ENCODE results near the gene NCAPD3.
"Not testable (repeated sequence)": the region's sequence is repeated elsewhere in the genome, so short reads cannot be mapped to it uniquely, and the experiment has no call there.

NCAPD3 gene

GRCh38 chr11:134260503-134260902 lies 36.7 kb upstream of the NCAPD3 start:
- Histone ChIP-seq H3K9me3 (ENCODE audit: control insufficient read depth, insufficient read depth, low read length) (no peaks in the 10 kb centered on the region), H3K27me3 (ENCODE audit: control insufficient read depth, low read length) (no peaks in the 10 kb centered on the region), H3K79me2 (ENCODE audit: control insufficient read depth, low read length) (no peaks in the 10 kb centered on the region), H3K27ac (ENCODE audit: low read depth, low read length) (no peak overlapping the region), H3K4me2 (ENCODE audit: low read length) (no peak overlapping the region), H4K20me1 (ENCODE audit: control insufficient read depth, insufficient read depth, low read depth, low read length) (0 out of 2 replicates have a peak, but pooled peaks cover 3% of the 10 kb centered on the region), H3K4me3 (ENCODE audit: low read length) (no peak overlapping the region), H3K9me2 (replicated peaks; ENCODE audit: control insufficient read depth, low read length) (no peaks in the 10 kb centered on the region), H3K4me1 (ENCODE audit: control insufficient read depth, low read length) (peaks cover 6% of the 10 kb centered on the region), H3K36me3 (ENCODE audit: control insufficient read depth, low read length) (peaks cover 21% of the 10 kb centered on the region), H3F3A (ENCODE audit: control insufficient read depth, insufficient read depth) (no peaks in the 10 kb centered on the region)
- TF ChIP-seq EZH2phosphoT487 (IDR thresholded peaks at IDR 0.05; ENCODE audit: borderline replicate concordance, low read length), result no peak

GRCh38 chr11:134258577-134258976 lies 34.8 kb upstream of the NCAPD3 start:
- Histone ChIP-seq H3K79me2 (ENCODE audit: control insufficient read depth, low read length) (peaks cover 9% of the 10 kb centered on the region), H3K27ac (ENCODE audit: low read depth, low read length) (no peak overlapping the region), H3K9me2 (replicated peaks; ENCODE audit: control insufficient read depth, low read length) (no peaks in the 10 kb centered on the region), H3K9me3 (ENCODE audit: control insufficient read depth, insufficient read depth, low read length) (no peaks in the 10 kb centered on the region), H3K4me2 (ENCODE audit: low read length) (no peak overlapping the region), H3K4me3 (ENCODE audit: low read length) (no peak overlapping the region), H3F3A (ENCODE audit: control insufficient read depth, insufficient read depth) (no peaks in the 10 kb centered on the region), H3K4me1 (ENCODE audit: control insufficient read depth, low read length) (peaks cover 15% of the 10 kb centered on the region), H4K20me1 (ENCODE audit: control insufficient read depth, insufficient read depth, low read depth, low read length) (peaks cover 3% of the 10 kb centered on the region; the same call in 1 of the 2 replicates), H3K27me3 (ENCODE audit: control insufficient read depth, low read length) (no peaks in the 10 kb centered on the region), H3K36me3 (ENCODE audit: control insufficient read depth, low read length) (peaks cover 21% of the 10 kb centered on the region)
- TF ChIP-seq EZH2phosphoT487 (IDR thresholded peaks at IDR 0.05; ENCODE audit: borderline replicate concordance, low read length) (no peak), CTCF (IDR thresholded peaks at IDR 0.05; ENCODE audit: low read depth, low read length, poor library complexity, severe bottlenecking) (no peak)

DNA sequence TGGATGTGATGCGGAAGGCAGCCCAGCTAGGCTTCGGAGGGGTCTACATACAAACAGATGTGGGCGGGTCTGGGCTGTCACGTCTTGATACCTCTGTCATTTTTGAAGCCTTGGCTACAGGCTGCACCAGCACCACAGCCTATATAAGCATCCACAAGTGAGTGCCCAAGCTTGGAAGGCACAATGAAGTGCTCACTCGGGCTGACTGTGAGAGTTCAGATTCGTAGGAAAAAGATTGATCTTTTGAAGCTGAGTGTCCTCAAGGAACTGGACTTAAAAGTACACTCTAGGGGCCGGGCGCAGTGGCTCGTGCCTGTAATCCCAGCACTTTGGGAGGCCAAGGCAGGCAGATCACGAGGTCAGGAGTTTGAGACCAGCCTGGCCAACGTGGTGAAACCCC lies 33.3 kb upstream of the NCAPD3 start:
- Histone ChIP-seq H3K79me2 (ENCODE audit: control insufficient read depth, low read length) (peaks cover 14% of the 10 kb centered on the region), H3K4me1 (ENCODE audit: control insufficient read depth, low read length) (peaks cover 20% of the 10 kb centered on the region), H3K4me2 (ENCODE audit: low read length) (no peak overlapping the region), H4K20me1 (ENCODE audit: control insufficient read depth, insufficient read depth, low read depth, low read length) (peaks cover 3% of the 10 kb centered on the region; the same call in 1 of the 2 replicates), H3K27ac (ENCODE audit: low read depth, low read length) (no peak overlapping the region), H3K9me2 (replicated peaks; ENCODE audit: control insufficient read depth, low read length) (no peaks in the 10 kb centered on the region), H3K9me3 (ENCODE audit: control insufficient read depth, insufficient read depth, low read length) (no peaks in the 10 kb centered on the region), H3K27me3 (ENCODE audit: control insufficient read depth, low read length) (no peaks in the 10 kb centered on the region), H3K4me3 (ENCODE audit: low read length) (no peak overlapping the region), H3F3A (ENCODE audit: control insufficient read depth, insufficient read depth) (no peaks in the 10 kb centered on the region), H3K36me3 (ENCODE audit: control insufficient read depth, low read length) (peaks cover 20% of the 10 kb centered on the region)
- TF ChIP-seq CTCF (IDR thresholded peaks at IDR 0.05; ENCODE audit: low read depth, low read length, poor library complexity, severe bottlenecking) (no peak), EZH2phosphoT487 (IDR thresholded peaks at IDR 0.05; ENCODE audit: borderline replicate concordance, low read length) (no peak)

DNA sequence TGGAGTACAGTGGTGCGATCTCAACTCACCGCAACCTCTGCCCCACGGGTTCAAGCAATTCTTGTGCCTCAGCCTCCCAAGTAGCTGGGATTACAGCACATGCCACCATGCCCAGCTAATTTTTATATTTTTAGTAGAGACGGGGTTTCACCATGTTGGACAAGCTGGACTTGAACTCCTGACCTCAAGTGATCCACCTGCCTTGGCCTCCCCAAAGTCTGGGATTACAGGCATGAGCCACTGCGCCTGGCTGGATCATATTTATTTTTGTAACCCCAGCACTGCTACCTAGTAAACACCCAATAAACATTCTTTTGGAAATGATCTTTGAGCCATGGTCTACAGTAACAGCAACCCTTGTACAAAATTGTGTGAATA lies 31.4 kb upstream of the NCAPD3 start:
- H3K4me1 ChIP-seq (ENCODE audit: control insufficient read depth, low read length), result peaks cover 20% of the 10 kb centered on the region
- not testable (repeated sequence) for H3K9me2 ChIP-seq (replicated peaks; ENCODE audit: control insufficient read depth, low read length); H3K4me2 ChIP-seq (ENCODE audit: low read length); H3K27ac ChIP-seq (ENCODE audit: low read depth, low read length); H3F3A ChIP-seq (ENCODE audit: control insufficient read depth, insufficient read depth); H3K27me3 ChIP-seq (ENCODE audit: control insufficient read depth, low read length); H3K9me3 ChIP-seq (ENCODE audit: control insufficient read depth, insufficient read depth, low read length); H3K4me3 ChIP-seq (ENCODE audit: low read length); H4K20me1 ChIP-seq (ENCODE audit: control insufficient read depth, insufficient read depth, low read depth, low read length)
- H3K36me3 ChIP-seq (ENCODE audit: control insufficient read depth, low read length), result peaks cover 28% of the 10 kb centered on the region
- peaks cover 19% of the 10 kb centered on the region for H3K79me2 ChIP-seq (ENCODE audit: control insufficient read depth, low read length)

All from DOHH2 (cell line).